ENCODE results near the gene ASL.

- peak in 3 of 4 experiments; percentile 55 to 70 (median 60) for TF ChIP-seq CTCF (IDR thresholded peaks at IDR 0.05)
- no peak for TF ChIP-seq EP300 (IDR thresholded peaks at IDR 0.05)
Observed at GRCh38 chr7:66140924-66141323, 65.3 kb downstream of the ASL start.

Measured in gastroesophageal sphincter (tissue), 3 donors.